Endothelial cell of umbilical vein (primary cell): ENCODE results near the gene ZNF365. TPM values are rescaled to one million over a fixed set of nuclear protein-coding genes. Genes with fewer than 3 reads are reported as not detected.

ENCODE experiments used
- BruUV-seq: library from RNA; stranded (reverse); fragments of 400-500 nt; replicated peaks from 2 replicates; lab custom pipeline; 2021; lab: Mats Ljungman, UMichigan
- CTCF ChIA-PET: fragments of 300-600, 350-600 bp; sonication (Branson Sonifier 250); formaldehyde crosslinking; loops from one replicate; lab custom pipeline; 2021; ENCODE audit warnings: antibody characterized with exemption, inconsistent platforms; lab: Charles Lee
- POLR2A ChIA-PET: fragments of 300-600, 350-600 bp; sonication (Branson Sonifier 250); formaldehyde crosslinking; loops from one replicate; lab custom pipeline; 2021; ENCODE audit warnings: antibody characterized with exemption, inconsistent platforms; lab: Charles Lee
- DNase-seq: peaks from one replicate; pipeline ENCODE4 v3.0.0-alpha.2; 2011; ENCODE audit warnings: low read depth, low spot score
- FAIRE-seq: peaks from 2 replicates; lab custom pipeline; 2011; peaks lifted over from hg19 to GRCh38; lab: Jason Lieb, UNC
- H2AFZ ChIP-seq: 2 replicates; pipeline ENCODE4 v1.6.0; 2012; ENCODE audit warnings: low read depth, low read length, control low read depth, inconsistent platforms
- H3K27ac ChIP-seq: 2 replicates; pipeline ENCODE4 v1.5.1; 2011; ENCODE audit warnings: low read depth, mild to moderate bottlenecking, control low read depth, low read length, moderate library complexity; ENCODE audit not compliant: insufficient read depth
- H3K27me3 ChIP-seq, 2 experiments: 2 replicates each; pipeline versions ENCODE4 v1.6.0 to v1.6.1; 2011; ENCODE audit warnings: low read length in 2 of 2, mixed read lengths in 1 of 2; ENCODE audit not compliant: control insufficient read depth in 2 of 2, insufficient read depth in 2 of 2
- H3K36me3 ChIP-seq, 2 experiments: 2 replicates in 1 of 2; 3 replicates in 1 of 2; pipeline ENCODE4 v1.5.1; 2011; ENCODE audit warnings: low read length in 2 of 2, mild to moderate bottlenecking in 1 of 2, moderate library complexity in 1 of 2; ENCODE audit not compliant: control insufficient read depth in 2 of 2, insufficient read depth in 2 of 2; ENCODE audit errors: extremely low read depth in 1 of 2
- H3K4me1 ChIP-seq: 3 replicates; pipeline ENCODE4 v1.5.1; 2011; ENCODE audit warnings: mild to moderate bottlenecking, low read length; ENCODE audit not compliant: control insufficient read depth, insufficient read depth; ENCODE audit errors: extremely low read depth
- H3K4me2 ChIP-seq: 2 replicates; pipeline ENCODE4 v1.6.1; 2011; ENCODE audit warnings: low read length, control low read depth, mixed read lengths; ENCODE audit not compliant: insufficient read depth
- H3K4me3 ChIP-seq, 3 experiments: fragments of 200-600 bp in 1 of 3; sonication (generic), shearing (Covaris generic) in 1 of 3; replicated peaks in 1 of 3; 2 replicates each; pipeline ENCODE4 v1.5.1; 2011 to 2016; ENCODE audit warnings: control low read depth in 3 of 3, low read length in 3 of 3, mild to moderate bottlenecking in 2 of 3, inconsistent platforms in 1 of 3, low read depth in 1 of 3, moderate library complexity in 1 of 3; ENCODE audit not compliant: insufficient read depth in 1 of 3
- H3K79me2 ChIP-seq: 2 replicates; pipeline ENCODE4 v1.6.0; 2012; ENCODE audit warnings: low read length, inconsistent platforms; ENCODE audit not compliant: control insufficient read depth, insufficient read depth
- H3K9ac ChIP-seq: replicated peaks from 2 replicates; pipeline ENCODE3; 2011; ENCODE audit warnings: low read length, control low read depth; ENCODE audit not compliant: insufficient read depth; ENCODE audit errors: extremely low read depth
- H3K9me1 ChIP-seq: replicated peaks from 3 replicates; pipeline ENCODE4 v1.6.0; 2011; ENCODE audit warnings: mild to moderate bottlenecking, low read length; ENCODE audit not compliant: control insufficient read depth, insufficient read depth; ENCODE audit errors: extremely low read depth
- H3K9me3 ChIP-seq: replicated peaks from 2 replicates; pipeline ENCODE4 v1.5.1; 2012; ENCODE audit warnings: low read length, inconsistent platforms; ENCODE audit not compliant: control insufficient read depth, insufficient read depth
- H4K20me1 ChIP-seq: replicated peaks from 2 replicates; pipeline ENCODE3; 2011; ENCODE audit warnings: mild to moderate bottlenecking, low read length; ENCODE audit not compliant: control insufficient read depth, insufficient read depth; ENCODE audit errors: extremely low read depth
- CTCF ChIP-seq, 2 donors: IDR thresholded peaks; 1 replicate in 1 of 2; 2 replicates in 1 of 2; pipeline ENCODE4 v1.5.1; 2011; ENCODE audit warnings: low read length in 2 of 2, mild to moderate bottlenecking in 2 of 2, moderate library complexity in 2 of 2, control low read depth in 1 of 2, inconsistent platforms in 1 of 2, low read depth in 1 of 2; ENCODE audit not compliant: insufficient read depth in 1 of 2; ENCODE audit errors: extremely low read depth in 1 of 2
- EZH2 ChIP-seq: IDR thresholded peaks from 2 replicates; pipeline ENCODE4 v1.6.1; 2012; ENCODE audit warnings: borderline replicate concordance, low read depth, mild to moderate bottlenecking, moderate library complexity, low read length, inconsistent platforms; ENCODE audit not compliant: severe bottlenecking
- FOS ChIP-seq: IDR thresholded peaks from 2 replicates; pipeline ENCODE4 v1.6.1; 2011; ENCODE audit warnings: mild to moderate bottlenecking, low read length, moderate library complexity, borderline replicate concordance; ENCODE audit not compliant: insufficient read depth
- GATA2 ChIP-seq: IDR thresholded peaks from 2 replicates; pipeline ENCODE4 v1.7.0; 2011; ENCODE audit warnings: low read depth, mild to moderate bottlenecking, moderate library complexity, mixed read lengths, low read length; ENCODE audit not compliant: insufficient read length, insufficient read depth
- MAX ChIP-seq: IDR thresholded peaks from 2 replicates; pipeline ENCODE4 v1.6.1; 2011; ENCODE audit not compliant: insufficient read depth, insufficient read length
- MYC ChIP-seq: IDR thresholded peaks from one replicate; pipeline ENCODE4 v1.6.1; 2011; ENCODE audit warnings: mild to moderate bottlenecking, low read depth, low read length
- POLR2A ChIP-seq: IDR thresholded peaks from 2 replicates; pipeline ENCODE4 v1.6.1; 2012; ENCODE audit warnings: low read depth, mild to moderate bottlenecking, control low read depth, low read length
- POLR2AphosphoS5 ChIP-seq: IDR thresholded peaks from 2 replicates; pipeline ENCODE4 v1.6.1; 2012; ENCODE audit warnings: low read depth, mild to moderate bottlenecking, control low read depth, low read length, moderate library complexity; ENCODE audit not compliant: insufficient read depth
- dilution Hi-C: fragments of 300-500 bp; cut with MboI; formaldehyde crosslinking; loops from one replicate; pipeline ENCODE4 v1.15.0; 2019; ENCODE audit warnings: low sequenced_read_pairs; ENCODE audit not compliant: extremely low pct_ligation_motif_present
- intact Hi-C: fragments of 100-400 bp; cut with micrococcal nuclease; formaldehyde crosslinking; loops from one replicate; pipeline ENCODE4 v1.10.0; 2022
- polyA plus RNA-seq, 4 experiments: library from polyadenylated mRNA; depleted of rRNA in 3 of 4; stranded (reverse) in 3 of 4; unstranded in 1 of 4; fragments of >200 nt; gene quantifications; 2 replicates each; pipeline versions ENCODE4 v1.2.1 to v1.2.3, GENCODE V29; 2011 to 2012; ENCODE audit warnings: missing spikeins in 1 of 4
- total RNA-seq: library from RNA; stranded (reverse); gene quantifications from 2 replicates; pipeline ENCODE4 v1.2.3, GENCODE V29; 2021

Gene ZNF365
- total and polyA plus RNA-seq, 2 donors (not counting 3 experiments of a cell fraction or from before 2014, with no cell fraction given), result 1.3 to 2.9 TPM

- POLR2A ChIA-PET, result no interaction called here
- intact Hi-C loops, result loop anchor here (5.0 kb wide), 1 partner anchor 471 kb away; the partner anchor contains the start of gene ARID5B
- BruUV-seq, result TSS peak; percentile 28
These were observed 552 bp upstream of the ZNF365 start for GRCh38 chr10:62373639-62373994.

More at GRCh38 chr10:62373639-62373994, 552 bp upstream of the ZNF365 start:
- FAIRE-seq, result no peak
- no peak overlapping the region for H3K27ac ChIP-seq
- H3K9me1 ChIP-seq, result no peaks in the 10 kb centered on the region
- peak overlapping the region; percentile 83 for H2AFZ ChIP-seq
- dilution Hi-C loops, result no loop called here
- H3K9me3 ChIP-seq, result no peaks in the 10 kb centered on the region
- H3K27me3 ChIP-seq, result no peaks in the 10 kb centered on the region
- H3K79me2 ChIP-seq, result no peaks in the 10 kb centered on the region
- H3K36me3 ChIP-seq, result no peaks in the 10 kb centered on the region
- H3K4me1 ChIP-seq, result peaks cover 16% of the 10 kb centered on the region
- peak overlapping the region; percentile 39 to 52 (median 51) for H3K4me3 ChIP-seq
- H3K9ac ChIP-seq, result peak overlapping the region; percentile 63
- TF ChIP-seq MAX (no peak), CTCF (IDR thresholded peaks at IDR 0.05; ENCODE audit: extremely low read depth in 1 of 2, insufficient read depth in 1 of 2, low read depth in 1 of 2, low read length in 2 of 2) (no peak), POLR2AphosphoS5 (no peak), FOS (no peak), MYC (no peak), GATA2 (no peak), EZH2 (no peak), POLR2A (no peak)
- CTCF ChIA-PET, result interaction anchor here (0.6 to 1.2 kb wide), 2 partner anchors 120 to 335 kb away, joined by 3 read pairs; no protein-coding TSS in a partner anchor
- H3K4me2 ChIP-seq, result peak overlapping the region; percentile 78
- no peaks in the 10 kb centered on the region for H4K20me1 ChIP-seq
- no peak for DNase-seq
